Endothelial cell of umbilical vein (primary cell): ENCODE results near the gene FLRT2.

Experiments
- FOS ChIP-seq: IDR thresholded peaks from 2 replicates; pipeline ENCODE4 v1.6.1; 2011; ENCODE audit warnings: mild to moderate bottlenecking, low read length, moderate library complexity, borderline replicate concordance; ENCODE audit not compliant: insufficient read depth
- POLR2A ChIP-seq: IDR thresholded peaks from 2 replicates; pipeline ENCODE4 v1.6.1; 2012; ENCODE audit warnings: low read depth, mild to moderate bottlenecking, control low read depth, low read length
- POLR2AphosphoS5 ChIP-seq: IDR thresholded peaks from 2 replicates; pipeline ENCODE4 v1.6.1; 2012; ENCODE audit warnings: low read depth, mild to moderate bottlenecking, control low read depth, low read length, moderate library complexity; ENCODE audit not compliant: insufficient read depth
- TF ChIP-seq, protein P1 (sequence below), 2 donors: IDR thresholded peaks; 1 replicate in 1 of 2; 2 replicates in 1 of 2; pipeline ENCODE4 v1.5.1; 2011; ENCODE audit warnings: low read length in 2 of 2, mild to moderate bottlenecking in 2 of 2, moderate library complexity in 2 of 2, control low read depth in 1 of 2, inconsistent platforms in 1 of 2, low read depth in 1 of 2; ENCODE audit not compliant: insufficient read depth in 1 of 2; ENCODE audit errors: extremely low read depth in 1 of 2

- TF ChIP-seq, protein P1, sequence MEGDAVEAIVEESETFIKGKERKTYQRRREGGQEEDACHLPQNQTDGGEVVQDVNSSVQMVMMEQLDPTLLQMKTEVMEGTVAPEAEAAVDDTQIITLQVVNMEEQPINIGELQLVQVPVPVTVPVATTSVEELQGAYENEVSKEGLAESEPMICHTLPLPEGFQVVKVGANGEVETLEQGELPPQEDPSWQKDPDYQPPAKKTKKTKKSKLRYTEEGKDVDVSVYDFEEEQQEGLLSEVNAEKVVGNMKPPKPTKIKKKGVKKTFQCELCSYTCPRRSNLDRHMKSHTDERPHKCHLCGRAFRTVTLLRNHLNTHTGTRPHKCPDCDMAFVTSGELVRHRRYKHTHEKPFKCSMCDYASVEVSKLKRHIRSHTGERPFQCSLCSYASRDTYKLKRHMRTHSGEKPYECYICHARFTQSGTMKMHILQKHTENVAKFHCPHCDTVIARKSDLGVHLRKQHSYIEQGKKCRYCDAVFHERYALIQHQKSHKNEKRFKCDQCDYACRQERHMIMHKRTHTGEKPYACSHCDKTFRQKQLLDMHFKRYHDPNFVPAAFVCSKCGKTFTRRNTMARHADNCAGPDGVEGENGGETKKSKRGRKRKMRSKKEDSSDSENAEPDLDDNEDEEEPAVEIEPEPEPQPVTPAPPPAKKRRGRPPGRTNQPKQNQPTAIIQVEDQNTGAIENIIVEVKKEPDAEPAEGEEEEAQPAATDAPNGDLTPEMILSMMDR (IDR thresholded peaks at IDR 0.05; ENCODE audit: extremely low read depth in 1 of 2, insufficient read depth in 1 of 2, low read depth in 1 of 2, low read length in 2 of 2), result no peak
- no peak for TF ChIP-seq FOS
- TF ChIP-seq POLR2AphosphoS5, result no peak
- TF ChIP-seq POLR2A, result no peak
These were observed 9.4 kb upstream of the FLRT2 start for GRCh38 chr14:85520581-85520980.
